ENCODE data around the gene PRKCE. TPM values are rescaled to one million over a fixed set of nuclear protein-coding genes. Genes with fewer than 3 reads are reported as not detected.

The PRKCE gene
- total and polyA plus RNA-seq, 11 donors = 4.1 to 22.3 (median 16.2) TPM

DNA sequence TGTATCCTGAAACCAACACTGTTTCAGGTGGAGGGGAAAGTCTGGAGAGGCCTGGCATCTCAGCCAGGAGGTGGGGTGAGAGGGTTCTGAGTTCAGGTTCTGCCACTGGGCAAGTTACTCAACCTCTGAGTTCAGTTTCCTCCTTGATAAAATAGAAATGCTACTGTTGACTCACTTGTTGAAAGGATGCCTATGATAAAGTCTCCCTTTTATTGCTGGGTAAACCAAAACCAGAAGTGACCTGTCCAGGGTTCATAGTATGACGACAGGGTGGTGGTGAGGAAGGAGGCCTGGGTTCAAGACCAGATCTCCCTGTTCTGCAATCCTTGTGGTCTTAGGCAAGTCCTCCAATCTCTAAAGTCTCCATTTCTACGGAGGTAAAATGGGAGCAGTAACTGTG is 232.7 kb downstream of the PRKCE start:
- no peak for TF ChIP-seq POLR2A (IDR thresholded peaks at IDR 0.05)
- TF ChIP-seq, protein P1, sequence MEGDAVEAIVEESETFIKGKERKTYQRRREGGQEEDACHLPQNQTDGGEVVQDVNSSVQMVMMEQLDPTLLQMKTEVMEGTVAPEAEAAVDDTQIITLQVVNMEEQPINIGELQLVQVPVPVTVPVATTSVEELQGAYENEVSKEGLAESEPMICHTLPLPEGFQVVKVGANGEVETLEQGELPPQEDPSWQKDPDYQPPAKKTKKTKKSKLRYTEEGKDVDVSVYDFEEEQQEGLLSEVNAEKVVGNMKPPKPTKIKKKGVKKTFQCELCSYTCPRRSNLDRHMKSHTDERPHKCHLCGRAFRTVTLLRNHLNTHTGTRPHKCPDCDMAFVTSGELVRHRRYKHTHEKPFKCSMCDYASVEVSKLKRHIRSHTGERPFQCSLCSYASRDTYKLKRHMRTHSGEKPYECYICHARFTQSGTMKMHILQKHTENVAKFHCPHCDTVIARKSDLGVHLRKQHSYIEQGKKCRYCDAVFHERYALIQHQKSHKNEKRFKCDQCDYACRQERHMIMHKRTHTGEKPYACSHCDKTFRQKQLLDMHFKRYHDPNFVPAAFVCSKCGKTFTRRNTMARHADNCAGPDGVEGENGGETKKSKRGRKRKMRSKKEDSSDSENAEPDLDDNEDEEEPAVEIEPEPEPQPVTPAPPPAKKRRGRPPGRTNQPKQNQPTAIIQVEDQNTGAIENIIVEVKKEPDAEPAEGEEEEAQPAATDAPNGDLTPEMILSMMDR (IDR thresholded peaks at IDR 0.05) = no peak
- DNase-seq (no peak), ATAC-seq (no peak)
- peaks cover 0 to 84% (median 65%) of the 10 kb centered on the region in 12 donors for H3K4me1 ChIP-seq
- peak overlapping the region in 4 of 12 donors; percentile 3 to 77 (median 42) for H3K27ac ChIP-seq
- H3K36me3 ChIP-seq = no peaks in the 10 kb centered on the region
- peaks cover 0 to 5% (median 0%) of the 10 kb centered on the region in 12 donors for H3K9me3 ChIP-seq
- WGBS, 4 donors = 68 to 90% (median 79%) methylated on average over 2 of the region's 2 CpGs
- intact Hi-C loops (cut with DNase I) = loop anchor here in 2 of 10 donors (5.0 to 10.0 kb wide), 3 partner anchors 51 to 232 kb away; partner anchors contain the start of gene PRKCE (in 1 of the 2)
- H3K27me3 ChIP-seq = no peaks in the 10 kb centered on the region
- H3K4me3 ChIP-seq = no peak overlapping the region

GRCh38 chr2:45885171-45885621 is 233.7 kb downstream of the PRKCE start:
- Histone ChIP-seq H3K9me3 (no peaks in the 10 kb centered on the region), H3K27ac (peak overlapping the region in 11 of 12 donors; percentile 9 to 77 (median 52)), H3K4me1 (peaks cover 4 to 89% (median 74%) of the 10 kb centered on the region in 12 donors), H3K4me3 (no peak overlapping the region), H3K27me3 (no peaks in the 10 kb centered on the region), H3K36me3 (no peaks in the 10 kb centered on the region)
- no peak for TF ChIP-seq POLR2A (IDR thresholded peaks at IDR 0.05)
- TF ChIP-seq, protein P1 (IDR thresholded peaks at IDR 0.05) = no peak
- DNase-seq (no peak), ATAC-seq (peak; percentile 24 to 67 (median 52))
- WGBS, 4 donors = 0 to 27% (median 14%) methylated on average over 2 of the region's 2 CpGs
- intact Hi-C loops (cut with DNase I) = loop anchor here in 5 of 10 donors (5.0 to 10.0 kb wide), 4 partner anchors 37 to 52 kb away; no protein-coding TSS in a partner anchor

DNA sequence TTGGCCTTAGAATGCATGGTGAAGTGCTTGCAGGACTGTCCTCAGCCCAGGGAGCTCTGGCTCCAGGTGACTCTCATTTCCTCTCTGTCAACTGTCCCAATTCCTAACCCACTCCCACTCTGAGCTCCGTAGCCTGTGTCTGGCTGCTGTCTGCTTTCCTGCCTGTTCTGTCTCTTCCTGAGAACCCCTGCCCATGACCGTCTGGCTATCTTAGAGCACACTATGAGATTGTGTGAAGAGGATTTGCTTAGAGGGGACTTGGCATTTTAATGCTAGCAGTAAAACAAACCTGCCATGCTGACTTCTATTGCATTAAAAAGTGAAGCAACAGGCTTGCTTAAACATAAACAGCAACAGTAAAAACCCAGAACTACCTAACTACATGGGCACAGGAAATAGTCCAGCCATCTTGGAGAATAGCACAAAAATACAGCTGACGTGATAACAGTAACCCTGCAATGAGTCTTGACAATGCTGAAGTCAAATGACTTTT is 234.7 kb downstream of the PRKCE start:
- Histone ChIP-seq H3K36me3 (no peaks in the 10 kb centered on the region), H3K9me3 (no peaks in the 10 kb centered on the region), H3K27ac (peak overlapping the region in 11 of 12 donors; percentile 9 to 77 (median 52)), H3K4me3 (no peak overlapping the region), H3K4me1 (peaks cover 4 to 95% (median 74%) of the 10 kb centered on the region in 12 donors), H3K27me3 (no peaks in the 10 kb centered on the region)
- WGBS, 4 donors = 24 to 32% (median 28%) methylated on average over 3 of the region's 3 CpGs
- DNase-seq = no peak
- TF ChIP-seq, protein P1 (IDR thresholded peaks at IDR 0.05) = no peak
- no peak for TF ChIP-seq POLR2A (IDR thresholded peaks at IDR 0.05)
- peak in 2 of 4 donors; percentile 2 to 18 for ATAC-seq
- intact Hi-C loops (cut with DNase I) = loop anchor here in 5 of 10 donors (5.0 to 10.0 kb wide), 4 partner anchors 36 to 51 kb away; no protein-coding TSS in a partner anchor

DNA sequence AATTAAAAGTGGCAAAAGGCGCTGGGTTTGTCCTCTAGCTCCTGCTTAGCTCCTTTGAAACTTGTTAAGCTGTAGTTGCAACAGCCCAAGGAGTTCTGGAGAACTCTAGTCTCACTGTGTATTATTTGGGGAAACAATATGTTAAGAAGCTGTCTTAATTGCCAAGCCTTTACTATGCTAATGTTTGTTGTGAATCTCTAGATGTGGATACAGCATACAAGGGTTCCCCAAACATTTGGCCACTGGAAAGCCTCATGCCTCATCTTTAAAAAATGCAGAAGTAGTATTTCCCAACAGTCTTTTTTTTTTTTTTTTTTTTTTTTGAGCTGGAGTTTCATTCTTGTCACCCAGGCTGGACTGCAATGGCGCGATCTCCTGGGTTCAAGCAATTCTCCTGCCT is 236.7 kb downstream of the PRKCE start:
- peak overlapping the region in 2 of 12 donors; percentile 77 to 82 for H3K27ac ChIP-seq
- no peaks in the 10 kb centered on the region for H3K9me3 ChIP-seq
- intact Hi-C loops (cut with DNase I) = loop anchor here in 5 of 10 donors (5.0 to 10.0 kb wide), 4 partner anchors 34 to 49 kb away; no protein-coding TSS in a partner anchor
- ATAC-seq (no peak), DNase-seq (no peak)
- TF ChIP-seq, protein P1 (IDR thresholded peaks at IDR 0.05) = no peak
- no peak for TF ChIP-seq POLR2A (IDR thresholded peaks at IDR 0.05)
- H3K27me3 ChIP-seq = no peaks in the 10 kb centered on the region
- H3K4me1 ChIP-seq = peaks cover 4 to 99% (median 64%) of the 10 kb centered on the region in 12 donors
- WGBS, 4 donors = 79 to 94% (median 81%) methylated on average over 3 of the region's 3 CpGs
- no peaks in the 10 kb centered on the region for H3K36me3 ChIP-seq
- no peak overlapping the region for H3K4me3 ChIP-seq
